Thoracic aorta (tissue), 2 donors: ENCODE results near the gene MAP3K5. TPM values are rescaled to one million over a fixed set of nuclear protein-coding genes. Genes with fewer than 3 reads are reported as not detected.

Experiments
- ATAC-seq: fragments of 150-250 bp; one replicate; pipeline ENCODE4 v1.8.0; 2017; ENCODE audit warnings: low read depth; ENCODE audit not compliant: insufficient number of reproducible peaks, low FRiP score
- DNase-seq: peaks from one replicate; pipeline ENCODE4 v3.0.0-alpha.2; 2020; ENCODE audit warnings: low spot score
- H3K27ac ChIP-seq, 2 donors: fragments of 200-600 bp; sonication (generic); 1 replicate in 1 of 2; 2 replicates in 1 of 2; pipeline ENCODE4 v1.5.1; 2016; ENCODE audit warnings: mild to moderate bottlenecking in 2 of 2, moderate library complexity in 2 of 2
- H3K27me3 ChIP-seq: fragments of 200-600 bp; sonication (generic); replicated peaks from 2 replicates; pipeline ENCODE4 v1.6.0; 2016; ENCODE audit warnings: mild to moderate bottlenecking; ENCODE audit not compliant: insufficient read depth
- H3K36me3 ChIP-seq: fragments of 200-600 bp; sonication (generic); one replicate; pipeline ENCODE4 v1.5.1; 2016
- H3K4me1 ChIP-seq, 2 donors: fragments of 200-600 bp; sonication (generic); 1 replicate in 1 of 2; 2 replicates in 1 of 2; pipeline versions ENCODE4 v1.5.1 to v1.6.0; 2016; ENCODE audit warnings: low read depth in 2 of 2, mild to moderate bottlenecking in 1 of 2; ENCODE audit not compliant: control insufficient read depth in 1 of 2
- H3K4me3 ChIP-seq: fragments of 200-600 bp; sonication (generic); 2 replicates; pipeline ENCODE4 v1.5.1; 2016; ENCODE audit warnings: mild to moderate bottlenecking
- H3K9me3 ChIP-seq: fragments of 200-600 bp; sonication (generic); 2 replicates; pipeline ENCODE4 v1.5.1; 2016
- total RNA-seq, 2 donors: library from RNA; depleted of rRNA; stranded (reverse); fragments of >200 nt; gene quantifications; one replicate each; pipeline versions ENCODE4 v1.1.0 to v1.2.3, GENCODE V29; 2016
- TF ChIP-seq, protein P1 (sequence below): fragments of 200-600 bp; sonication (generic); IDR thresholded peaks from one replicate; pipeline ENCODE4 v1.5.1; 2019; ENCODE audit warnings: antibody characterized with exemption

Gene MAP3K5
- total RNA-seq, 2 donors from 2014 or later = 73.6 to 101 TPM

DNA sequence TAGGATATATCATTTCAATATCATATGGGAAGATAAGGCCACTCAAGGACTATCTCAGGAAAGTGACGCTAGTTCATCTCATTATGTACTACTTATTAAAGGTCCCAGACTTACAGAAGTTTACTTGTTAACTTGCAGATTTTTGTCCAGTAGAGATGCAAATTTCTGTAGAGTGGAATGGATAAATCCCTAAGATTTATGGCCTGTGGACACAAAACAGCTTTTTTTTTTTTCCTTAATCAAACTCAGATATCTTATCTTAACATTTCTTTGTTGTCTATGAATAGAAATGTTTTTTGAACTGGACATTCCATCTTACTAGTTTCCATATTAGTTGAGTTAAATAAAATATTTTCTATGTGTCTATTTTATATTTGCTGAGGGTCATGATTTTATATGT lies 131.6 kb downstream of the MAP3K5 start:
- Histone ChIP-seq H3K4me1 (peaks cover 0 to 7% of the 10 kb centered on the region in 2 donors), H3K27me3 (no peaks in the 10 kb centered on the region), H3K27ac (no peak overlapping the region), H3K36me3 (peaks cover 27% of the 10 kb centered on the region), H3K9me3 (no peaks in the 10 kb centered on the region), H3K4me3 (no peak overlapping the region)
- no peak for DNase-seq
- TF ChIP-seq, protein P1, sequence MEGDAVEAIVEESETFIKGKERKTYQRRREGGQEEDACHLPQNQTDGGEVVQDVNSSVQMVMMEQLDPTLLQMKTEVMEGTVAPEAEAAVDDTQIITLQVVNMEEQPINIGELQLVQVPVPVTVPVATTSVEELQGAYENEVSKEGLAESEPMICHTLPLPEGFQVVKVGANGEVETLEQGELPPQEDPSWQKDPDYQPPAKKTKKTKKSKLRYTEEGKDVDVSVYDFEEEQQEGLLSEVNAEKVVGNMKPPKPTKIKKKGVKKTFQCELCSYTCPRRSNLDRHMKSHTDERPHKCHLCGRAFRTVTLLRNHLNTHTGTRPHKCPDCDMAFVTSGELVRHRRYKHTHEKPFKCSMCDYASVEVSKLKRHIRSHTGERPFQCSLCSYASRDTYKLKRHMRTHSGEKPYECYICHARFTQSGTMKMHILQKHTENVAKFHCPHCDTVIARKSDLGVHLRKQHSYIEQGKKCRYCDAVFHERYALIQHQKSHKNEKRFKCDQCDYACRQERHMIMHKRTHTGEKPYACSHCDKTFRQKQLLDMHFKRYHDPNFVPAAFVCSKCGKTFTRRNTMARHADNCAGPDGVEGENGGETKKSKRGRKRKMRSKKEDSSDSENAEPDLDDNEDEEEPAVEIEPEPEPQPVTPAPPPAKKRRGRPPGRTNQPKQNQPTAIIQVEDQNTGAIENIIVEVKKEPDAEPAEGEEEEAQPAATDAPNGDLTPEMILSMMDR = no peak
- no peak for ATAC-seq

DNA sequence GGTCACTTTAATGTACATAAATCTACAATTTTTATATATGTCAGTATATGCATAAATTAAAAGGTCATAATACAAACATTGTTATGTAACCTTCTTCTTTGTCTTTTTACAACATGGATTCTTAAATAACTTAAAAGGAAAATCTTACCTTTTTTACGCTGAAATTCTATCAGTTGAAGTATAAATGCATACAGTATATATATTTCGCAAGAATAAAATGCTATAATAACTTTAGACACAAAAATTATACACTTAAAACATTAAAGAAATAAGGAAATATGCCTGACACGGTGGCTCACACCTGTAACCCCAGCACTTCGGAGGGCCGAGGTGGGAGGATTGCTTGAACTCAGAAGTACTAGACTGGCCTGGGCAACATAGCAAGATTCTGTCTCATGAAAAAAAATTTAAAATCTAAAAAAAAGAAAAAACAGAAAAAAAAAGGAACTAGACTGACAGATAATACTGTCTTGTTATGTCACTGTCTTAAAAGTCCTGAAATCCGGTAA lies 132.2 kb downstream of the MAP3K5 start:
- H3K27ac ChIP-seq = no peak overlapping the region
- TF ChIP-seq, protein P1 = no peak
- H3K36me3 ChIP-seq = peaks cover 22% of the 10 kb centered on the region
- no peak for ATAC-seq
- H3K4me3 ChIP-seq = no peak overlapping the region
- H3K4me1 ChIP-seq = peaks cover 0 to 13% of the 10 kb centered on the region in 2 donors
- no peaks in the 10 kb centered on the region for H3K27me3 ChIP-seq
- DNase-seq = no peak
- no peaks in the 10 kb centered on the region for H3K9me3 ChIP-seq

DNA sequence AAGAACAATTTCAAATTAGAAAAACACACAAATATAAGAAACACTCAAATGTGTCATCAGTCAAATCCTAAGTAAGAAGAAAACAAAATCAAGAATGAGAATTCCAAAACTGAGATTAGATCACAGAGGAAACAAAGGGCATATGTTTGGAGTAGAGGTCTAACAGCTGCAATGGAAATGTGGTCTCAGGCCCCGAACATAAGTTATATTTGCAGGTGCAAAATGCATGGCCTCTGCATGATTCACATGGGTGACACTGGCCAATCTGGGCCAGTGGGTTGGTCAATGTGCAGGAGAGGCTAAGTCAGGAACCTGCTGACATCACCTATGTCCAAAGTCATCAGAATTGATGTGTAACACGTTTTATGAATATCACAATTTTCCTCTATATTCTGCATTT lies 133.6 kb downstream of the MAP3K5 start:
- DNase-seq (no peak), ATAC-seq (no peak)
- no peaks in the 10 kb centered on the region for H3K9me3 ChIP-seq
- H3K27ac ChIP-seq = no peak overlapping the region
- peaks cover 0 to 18% of the 10 kb centered on the region in 2 donors for H3K4me1 ChIP-seq
- TF ChIP-seq, protein P1 = no peak
- no peaks in the 10 kb centered on the region for H3K27me3 ChIP-seq
- peaks cover 15% of the 10 kb centered on the region for H3K36me3 ChIP-seq
- H3K4me3 ChIP-seq = no peak overlapping the region

DNA sequence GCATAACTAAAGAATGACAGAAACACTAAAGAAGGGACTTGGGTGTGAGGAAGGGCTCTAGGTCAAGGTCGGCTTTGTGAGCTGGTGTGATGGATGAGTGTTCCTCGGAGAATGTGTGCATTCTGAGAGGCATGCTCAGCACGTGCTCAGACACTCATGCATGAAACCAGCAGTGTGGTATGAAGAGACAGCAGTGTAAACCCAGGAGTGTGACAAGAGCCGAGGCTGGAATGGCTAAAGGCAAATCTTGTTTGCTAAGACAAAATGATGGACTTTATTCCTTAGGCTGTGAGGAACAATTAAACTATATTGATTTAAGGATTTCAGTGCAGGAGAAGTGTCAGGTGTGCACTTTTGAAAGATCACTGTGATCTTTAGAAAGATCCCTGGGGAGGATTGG lies 134.6 kb downstream of the MAP3K5 start:
- H3K36me3 ChIP-seq = peaks cover 15% of the 10 kb centered on the region
- TF ChIP-seq, protein P1 = no peak

DNA sequence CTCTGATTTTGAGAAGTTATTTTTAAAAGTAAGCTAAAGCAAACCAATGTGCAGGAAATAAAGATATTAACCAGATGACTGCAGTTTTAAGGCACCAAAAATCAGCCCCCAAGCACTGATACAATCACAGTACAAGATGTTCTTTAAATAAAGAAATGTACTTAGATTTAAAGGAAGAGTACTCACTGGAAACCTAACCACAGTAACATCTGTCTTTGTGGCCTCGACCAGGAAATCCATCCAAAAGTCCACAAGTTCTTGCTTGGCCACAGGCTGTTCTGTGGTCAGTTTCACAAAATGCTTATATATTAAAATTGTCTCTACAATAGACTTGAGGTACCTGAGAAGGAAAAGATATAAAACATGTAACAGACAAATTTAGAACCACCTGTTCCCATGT lies 136.2 kb downstream of the MAP3K5 start:
- peaks cover 0 to 18% of the 10 kb centered on the region in 2 donors for H3K4me1 ChIP-seq
- TF ChIP-seq, protein P1 = no peak
- no peaks in the 10 kb centered on the region for H3K9me3 ChIP-seq
- H3K36me3 ChIP-seq = peaks cover 15% of the 10 kb centered on the region
- no peak overlapping the region for H3K4me3 ChIP-seq
- no peaks in the 10 kb centered on the region for H3K27me3 ChIP-seq
- DNase-seq (no peak), ATAC-seq (no peak)
- no peak overlapping the region for H3K27ac ChIP-seq

More for the DNA sequence above, 134.6 kb downstream of the MAP3K5 start:
- Histone ChIP-seq H3K4me1 (peaks cover 0 to 18% of the 10 kb centered on the region in 2 donors), H3K4me3 (no peak overlapping the region), H3K9me3 (no peaks in the 10 kb centered on the region), H3K27me3 (no peaks in the 10 kb centered on the region), H3K27ac (no peak overlapping the region)
- no peak for ATAC-seq
- no peak for DNase-seq
